Keratinocyte (primary cell): ENCODE data around the gene ABHD10. TPM values are rescaled to one million over a fixed set of nuclear protein-coding genes. Genes with fewer than 3 reads are reported as not detected.

ENCODE experiments used
- DNase-seq: peaks from one replicate; pipeline ENCODE4 v3.0.0-alpha.2; 2011; ENCODE audit warnings: low read depth, missing footprints, low spot score
- FAIRE-seq: peaks from 2 replicates; lab custom pipeline; 2011; peaks lifted over from hg19 to GRCh38; lab: Jason Lieb, UNC
- H2AFZ ChIP-seq: 2 replicates; pipeline ENCODE4 v1.6.0; 2012; ENCODE audit warnings: low read length, control low read depth, inconsistent platforms; ENCODE audit not compliant: control insufficient read depth
- H3K27ac ChIP-seq: 2 replicates; pipeline ENCODE4 v1.5.1; 2011; ENCODE audit warnings: low read length; ENCODE audit not compliant: control insufficient read depth, insufficient read depth
- H3K27me3 ChIP-seq: 3 replicates; pipeline ENCODE4 v1.6.0; 2011; ENCODE audit warnings: low read length; ENCODE audit not compliant: control insufficient read depth, insufficient read depth; ENCODE audit errors: extremely low read depth
- H3K36me3 ChIP-seq, 2 experiments: 2 replicates in 1 of 2; 3 replicates in 1 of 2; pipeline ENCODE4 v1.5.1; 2011; ENCODE audit warnings: low read length in 2 of 2, mild to moderate bottlenecking in 1 of 2; ENCODE audit not compliant: control insufficient read depth in 2 of 2, insufficient read depth in 2 of 2; ENCODE audit errors: extremely low read depth in 1 of 2
- H3K4me1 ChIP-seq: 3 replicates; pipeline ENCODE4 v1.5.1; 2011; ENCODE audit warnings: low read length; ENCODE audit not compliant: control insufficient read depth, insufficient read depth; ENCODE audit errors: extremely low read depth
- H3K4me2 ChIP-seq: 3 replicates; pipeline ENCODE4 v1.6.0; 2011; ENCODE audit warnings: low read depth, low read length; ENCODE audit not compliant: control insufficient read depth, insufficient read depth; ENCODE audit errors: extremely low read depth
- H3K4me3 ChIP-seq, 3 experiments: fragments of 200-600 bp in 1 of 3; sonication (generic) in 1 of 3; 2 replicates in 2 of 3; 3 replicates in 1 of 3; pipeline ENCODE4 v1.5.1; 2011 to 2016; ENCODE audit warnings: low read length in 3 of 3, mild to moderate bottlenecking in 3 of 3, control low read depth in 2 of 3, inconsistent platforms in 1 of 3, low read depth in 1 of 3, mixed read lengths in 1 of 3, mixed run types in 1 of 3, moderate library complexity in 1 of 3; ENCODE audit not compliant: control insufficient read depth in 2 of 3, insufficient read depth in 2 of 3; ENCODE audit errors: extremely low read depth in 1 of 3
- H3K79me2 ChIP-seq: 2 replicates; pipeline ENCODE4 v1.6.0; 2012; ENCODE audit warnings: low read length; ENCODE audit not compliant: control insufficient read depth, insufficient read depth
- H3K9ac ChIP-seq: 3 replicates; pipeline ENCODE4 v1.6.0; 2011; ENCODE audit warnings: low read length; ENCODE audit not compliant: control insufficient read depth, insufficient read depth; ENCODE audit errors: extremely low read depth
- H3K9me1 ChIP-seq: 3 replicates; pipeline ENCODE4 v1.6.0; 2011; ENCODE audit warnings: low read length; ENCODE audit not compliant: control insufficient read depth, insufficient read depth; ENCODE audit errors: extremely low read depth
- H3K9me3 ChIP-seq: 2 replicates; pipeline ENCODE4 v1.5.1; 2012; ENCODE audit warnings: low read depth, low read length; ENCODE audit not compliant: control insufficient read depth
- H4K20me1 ChIP-seq: 3 replicates; pipeline ENCODE4 v1.6.0; 2011; ENCODE audit warnings: low read length; ENCODE audit not compliant: control insufficient read depth, insufficient read depth; ENCODE audit errors: extremely low read depth
- EZH2 ChIP-seq: IDR thresholded peaks from one replicate; pipeline ENCODE4 v1.6.1; 2012; ENCODE audit warnings: inconsistent platforms, mild to moderate bottlenecking, low read length, moderate library complexity
- dilution Hi-C: fragments of 300-500 bp; cut with MboI; formaldehyde crosslinking; loops from one replicate; pipeline ENCODE4 v1.7.0; 2020; ENCODE audit warnings: low sequenced_read_pairs; ENCODE audit not compliant: extremely low pct_ligation_motif_present
- polyA plus RNA-seq, 5 experiments: library from polyadenylated mRNA; depleted of rRNA in 3 of 5; stranded (reverse) in 3 of 5; stranded (forward) in 1 of 5; unstranded in 1 of 5; fragments of >200 nt; gene quantifications; 1 replicate in 1 of 5; 2 replicates in 3 of 5; 3 replicates in 1 of 5; pipeline versions ENCODE4 v1.2.1 to v1.2.3, GENCODE V29; 2011 to 2012; ENCODE audit warnings: missing spikeins in 2 of 5, low read depth in 1 of 5, low replicate concordance in 1 of 5
- TF ChIP-seq, protein P1 (sequence below), 3 experiments: IDR thresholded peaks in 1 of 3; conservative IDR thresholded peaks in 1 of 3; optimal IDR thresholded peaks in 1 of 3; 2 replicates in 2 of 3; 3 replicates in 1 of 3; pipeline versions ENCODE3 to v1.5.1; 2011; ENCODE audit warnings: low read length in 3 of 3, mild to moderate bottlenecking in 3 of 3, moderate library complexity in 2 of 3, control low read depth in 1 of 3, inconsistent platforms in 1 of 3; ENCODE audit not compliant: insufficient read depth in 2 of 3; ENCODE audit errors: extremely low read depth in 1 of 3

Gene ABHD10
- polyA plus RNA-seq, 1 donor (not counting 4 experiments of a cell fraction or from before 2014, with no cell fraction given): 22.2 TPM

DNA sequence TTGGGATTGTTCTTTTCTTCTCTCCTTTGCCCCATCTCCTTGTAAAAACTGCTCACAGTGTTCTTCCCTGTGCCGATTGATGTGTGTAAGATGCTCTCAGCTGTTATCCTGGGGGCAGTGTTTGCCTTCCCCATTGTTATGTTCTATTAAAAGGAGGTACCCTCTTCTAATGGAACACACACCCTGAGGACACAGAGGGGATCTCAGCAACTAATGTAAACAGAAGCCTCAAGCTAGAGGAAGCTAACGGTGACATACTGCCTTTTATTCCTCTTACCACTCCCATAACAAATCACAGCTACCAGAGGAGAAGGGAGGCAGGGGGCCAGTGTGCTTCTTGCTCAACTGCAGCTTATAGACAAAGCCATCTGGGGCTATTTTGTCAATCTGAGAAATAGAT lies 22.1 kb downstream of the ABHD10 start:
- no peak for FAIRE-seq
- Histone ChIP-seq H3K79me2 (peaks cover 2% of the 10 kb centered on the region), H3K27ac (no peak overlapping the region), H3K9me1 (no peaks in the 10 kb centered on the region), H4K20me1 (no peaks in the 10 kb centered on the region), H3K36me3 (no peaks in the 10 kb centered on the region), H3K4me2 (peak overlapping the region; percentile 77), H3K4me1 (peaks cover 65% of the 10 kb centered on the region), H3K4me3 (no peak overlapping the region), H3K27me3 (no peaks in the 10 kb centered on the region), H3K9me3 (no peaks in the 10 kb centered on the region), H2AFZ (no peak overlapping the region), H3K9ac (no peak overlapping the region)
- no peak for TF ChIP-seq EZH2
- TF ChIP-seq, protein P1, sequence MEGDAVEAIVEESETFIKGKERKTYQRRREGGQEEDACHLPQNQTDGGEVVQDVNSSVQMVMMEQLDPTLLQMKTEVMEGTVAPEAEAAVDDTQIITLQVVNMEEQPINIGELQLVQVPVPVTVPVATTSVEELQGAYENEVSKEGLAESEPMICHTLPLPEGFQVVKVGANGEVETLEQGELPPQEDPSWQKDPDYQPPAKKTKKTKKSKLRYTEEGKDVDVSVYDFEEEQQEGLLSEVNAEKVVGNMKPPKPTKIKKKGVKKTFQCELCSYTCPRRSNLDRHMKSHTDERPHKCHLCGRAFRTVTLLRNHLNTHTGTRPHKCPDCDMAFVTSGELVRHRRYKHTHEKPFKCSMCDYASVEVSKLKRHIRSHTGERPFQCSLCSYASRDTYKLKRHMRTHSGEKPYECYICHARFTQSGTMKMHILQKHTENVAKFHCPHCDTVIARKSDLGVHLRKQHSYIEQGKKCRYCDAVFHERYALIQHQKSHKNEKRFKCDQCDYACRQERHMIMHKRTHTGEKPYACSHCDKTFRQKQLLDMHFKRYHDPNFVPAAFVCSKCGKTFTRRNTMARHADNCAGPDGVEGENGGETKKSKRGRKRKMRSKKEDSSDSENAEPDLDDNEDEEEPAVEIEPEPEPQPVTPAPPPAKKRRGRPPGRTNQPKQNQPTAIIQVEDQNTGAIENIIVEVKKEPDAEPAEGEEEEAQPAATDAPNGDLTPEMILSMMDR (optimal IDR thresholded peaks at IDR 0.05 in 1 of 3, IDR thresholded peaks at IDR 0.05 in 1 of 3, conservative IDR thresholded peaks at IDR 0.05 in 1 of 3; ENCODE audit: extremely low read depth in 1 of 3, insufficient read depth in 2 of 3, low read length in 3 of 3): no peak
- dilution Hi-C loops: no loop called here
- no peak for DNase-seq

DNA sequence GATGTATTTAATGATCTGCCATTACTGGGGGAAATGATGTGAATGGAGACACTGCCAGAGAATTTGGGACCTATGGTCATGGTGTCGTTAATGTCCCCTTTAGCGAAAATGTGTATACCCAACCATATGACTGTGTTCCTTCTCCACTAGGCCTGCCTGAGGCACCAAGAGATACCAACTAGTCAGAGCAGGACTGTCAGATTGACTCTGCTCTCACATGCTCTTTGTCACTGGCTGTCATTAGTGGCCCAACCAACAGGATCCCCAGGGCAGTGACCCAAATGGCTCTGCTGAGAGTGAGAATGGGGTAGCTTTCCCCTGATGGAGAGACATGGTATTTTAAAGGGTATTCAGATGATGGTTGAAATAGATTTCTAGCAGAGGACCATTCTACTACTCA lies 22.7 kb downstream of the ABHD10 start:
- peaks cover 65% of the 10 kb centered on the region for H3K4me1 ChIP-seq
- H3K27me3 ChIP-seq: no peaks in the 10 kb centered on the region
- no peak for DNase-seq
- no peak overlapping the region for H3K27ac ChIP-seq
- no peaks in the 10 kb centered on the region for H4K20me1 ChIP-seq
- FAIRE-seq: no peak
- dilution Hi-C loops: no loop called here
- no peak overlapping the region for H3K9ac ChIP-seq
- H3K79me2 ChIP-seq: peaks cover 2% of the 10 kb centered on the region
- no peak overlapping the region for H3K4me3 ChIP-seq
- H2AFZ ChIP-seq: no peak overlapping the region
- H3K36me3 ChIP-seq: no peaks in the 10 kb centered on the region
- no peak overlapping the region for H3K4me2 ChIP-seq
- TF ChIP-seq, protein P1 (optimal IDR thresholded peaks at IDR 0.05 in 1 of 3, IDR thresholded peaks at IDR 0.05 in 1 of 3, conservative IDR thresholded peaks at IDR 0.05 in 1 of 3; ENCODE audit: extremely low read depth in 1 of 3, insufficient read depth in 2 of 3, low read length in 3 of 3): no peak
- no peak for TF ChIP-seq EZH2
- no peaks in the 10 kb centered on the region for H3K9me3 ChIP-seq
- no peaks in the 10 kb centered on the region for H3K9me1 ChIP-seq
